SK-N-SH treated with all-trans-retinoic acid at 6 μM for 48 hours (cell line): Measurements from ENCODE around the gene PPP1R26.

Experiments
- CSDC2 ChIP-seq: fragments of 250-450 bp; sonication (Bioruptor Pico); IDR thresholded peaks from 2 replicates; pipeline ENCODE4 v1.5.0; 2020; ENCODE audit warnings: mild to moderate bottlenecking, moderate library complexity
- TSHZ2 ChIP-seq: fragments of 250-450 bp; sonication (Bioruptor Pico); IDR thresholded peaks from 2 replicates; pipeline ENCODE4 v1.5.0; 2020; ENCODE audit warnings: mild to moderate bottlenecking, moderate library complexity
- ZNF70 ChIP-seq: fragments of 450-650 bp; formaldehyde crosslinking; IDR thresholded peaks from 2 replicates; pipeline ENCODE4 v1.5.0; 2020; ENCODE audit warnings: mild to moderate bottlenecking, moderate library complexity

- TF ChIP-seq ZNF70 (CRISPR knock-in tag), result no peak
- TF ChIP-seq CSDC2 (CRISPR knock-in tag), result no peak
- TF ChIP-seq TSHZ2 (CRISPR knock-in tag), result no peak
These were observed 32.5 kb upstream of the PPP1R26 start for GRCh38 chr9:135447126-135447525.
